CD4-positive, alpha-beta T cell treated with Interleukin-12 subunit alpha and Interleukin-12 subunit beta, for 1 hour (primary cell): Measurements from ENCODE around the gene CLIP4.
A peak's percentile ranks its signal among the peaks of the same experiment; 100 is the strongest.
"Not testable (repeated sequence)": the region's sequence is repeated elsewhere in the genome, so short reads cannot be mapped to it uniquely, and the experiment has no call there.

Experiments
- DNase-seq: peaks from one replicate; pipeline ENCODE4 v3.0.0-alpha.2; 2020

CLIP4 gene, protein sequence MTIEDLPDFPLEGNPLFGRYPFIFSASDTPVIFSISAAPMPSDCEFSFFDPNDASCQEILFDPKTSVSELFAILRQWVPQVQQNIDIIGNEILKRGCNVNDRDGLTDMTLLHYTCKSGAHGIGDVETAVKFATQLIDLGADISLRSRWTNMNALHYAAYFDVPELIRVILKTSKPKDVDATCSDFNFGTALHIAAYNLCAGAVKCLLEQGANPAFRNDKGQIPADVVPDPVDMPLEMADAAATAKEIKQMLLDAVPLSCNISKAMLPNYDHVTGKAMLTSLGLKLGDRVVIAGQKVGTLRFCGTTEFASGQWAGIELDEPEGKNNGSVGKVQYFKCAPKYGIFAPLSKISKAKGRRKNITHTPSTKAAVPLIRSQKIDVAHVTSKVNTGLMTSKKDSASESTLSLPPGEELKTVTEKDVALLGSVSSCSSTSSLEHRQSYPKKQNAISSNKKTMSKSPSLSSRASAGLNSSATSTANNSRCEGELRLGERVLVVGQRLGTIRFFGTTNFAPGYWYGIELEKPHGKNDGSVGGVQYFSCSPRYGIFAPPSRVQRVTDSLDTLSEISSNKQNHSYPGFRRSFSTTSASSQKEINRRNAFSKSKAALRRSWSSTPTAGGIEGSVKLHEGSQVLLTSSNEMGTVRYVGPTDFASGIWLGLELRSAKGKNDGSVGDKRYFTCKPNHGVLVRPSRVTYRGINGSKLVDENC

GRCh38 chr2:29114946-29115609 lies at the start of gene CLIP4:
TSS of gene CLIP4 (plus strand) at chr2:29115415. CDS start at chr2:29121389, 5,974 bp downstream.
- DNase-seq = peak; percentile 81

DNA sequence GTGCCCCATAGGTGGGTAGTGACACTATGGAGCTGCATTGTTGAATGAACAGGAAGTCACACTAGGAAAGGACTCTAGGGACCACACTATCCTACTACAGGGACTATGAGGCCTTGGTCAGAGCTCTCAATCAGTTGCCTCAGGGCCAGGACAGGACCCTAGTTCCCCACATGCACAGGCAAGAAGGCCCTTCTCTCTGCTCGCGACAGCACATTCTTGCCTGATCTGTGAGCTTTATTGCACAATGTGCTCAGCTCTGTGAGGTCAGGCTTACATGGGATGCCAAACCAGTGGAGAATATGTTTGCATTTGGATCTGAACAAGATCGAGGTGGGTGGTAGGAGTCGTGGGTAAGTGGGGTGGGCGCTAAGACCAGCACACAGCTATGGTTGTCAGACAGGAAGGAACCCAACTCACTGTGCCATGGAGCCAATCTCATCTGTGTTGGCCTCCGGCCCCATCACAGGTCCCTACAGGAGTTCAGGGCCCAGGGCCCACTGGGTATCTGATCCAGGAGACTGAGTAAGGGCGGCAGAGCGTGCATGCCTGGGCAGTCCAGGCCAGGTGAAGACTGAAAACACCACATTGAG lies 48.8 kb upstream of the CLIP4 start:
- no peak for DNase-seq

GRCh38 chr2:29066997-29067605 lies 48.1 kb upstream of the CLIP4 start:
- DNase-seq = no peak

GRCh38 chr2:29068513-29068912 lies 46.7 kb upstream of the CLIP4 start:
- no peak for DNase-seq

GRCh38 chr2:29070526-29070925 lies 44.7 kb upstream of the CLIP4 start:
- no peak for DNase-seq

DNA sequence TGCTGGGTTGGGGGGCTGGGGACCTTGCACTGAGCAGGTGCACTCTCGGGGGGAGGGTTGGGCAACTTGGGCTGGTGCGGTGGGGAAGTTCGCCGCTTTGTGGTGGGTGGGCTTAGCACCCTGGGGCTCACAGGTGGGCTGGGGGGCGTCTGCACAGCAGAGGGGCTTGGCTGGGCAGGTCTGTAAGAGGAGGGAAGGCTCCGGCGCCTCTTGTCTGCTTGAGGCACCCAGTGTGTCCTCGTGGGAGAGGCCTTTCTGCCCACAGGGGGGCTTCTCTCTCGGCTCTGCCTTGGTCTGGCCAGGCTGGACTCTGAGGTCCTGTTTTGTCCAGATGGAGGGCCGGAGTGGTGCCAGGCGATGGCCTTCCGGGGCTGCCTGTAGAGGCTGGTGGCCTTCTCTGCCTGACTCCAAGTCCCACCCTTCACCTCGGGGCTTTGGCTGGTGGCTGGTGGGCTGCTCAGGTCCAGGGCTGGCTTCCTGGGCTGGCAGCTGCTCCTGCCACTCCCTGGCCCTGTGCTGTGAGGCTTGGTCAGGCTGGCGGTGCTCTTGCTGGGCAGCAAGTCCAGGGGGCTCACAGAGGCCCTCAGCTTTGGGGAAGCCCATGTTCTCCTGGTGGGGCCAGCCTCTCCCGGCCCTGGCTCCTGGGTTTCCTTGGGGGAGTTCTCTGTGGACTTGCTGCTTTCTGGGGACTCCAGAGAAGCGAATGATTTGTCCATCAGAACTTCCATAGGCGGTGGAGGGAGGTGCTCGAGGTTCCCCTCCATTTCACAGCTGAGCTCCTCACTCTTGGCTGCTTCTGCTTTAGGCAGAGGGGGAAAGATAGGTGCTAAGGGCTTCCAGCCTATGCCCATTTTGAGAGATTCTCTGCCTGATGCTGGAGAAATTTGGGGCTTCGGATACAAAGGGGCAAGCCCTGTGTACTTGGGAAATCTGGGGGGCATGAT lies 43.9 kb upstream of the CLIP4 start:
- DNase-seq = no peak

- no peak for DNase-seq
Observed at GRCh38 chr2:29072251-29072650, 43.0 kb upstream of the CLIP4 start.

GRCh38 chr2:29072971-29073725 lies 42.1 kb upstream of the CLIP4 start:
- no peak for DNase-seq

GRCh38 chr2:29073933-29074332 lies 41.3 kb upstream of the CLIP4 start:
- no peak for DNase-seq

DNA sequence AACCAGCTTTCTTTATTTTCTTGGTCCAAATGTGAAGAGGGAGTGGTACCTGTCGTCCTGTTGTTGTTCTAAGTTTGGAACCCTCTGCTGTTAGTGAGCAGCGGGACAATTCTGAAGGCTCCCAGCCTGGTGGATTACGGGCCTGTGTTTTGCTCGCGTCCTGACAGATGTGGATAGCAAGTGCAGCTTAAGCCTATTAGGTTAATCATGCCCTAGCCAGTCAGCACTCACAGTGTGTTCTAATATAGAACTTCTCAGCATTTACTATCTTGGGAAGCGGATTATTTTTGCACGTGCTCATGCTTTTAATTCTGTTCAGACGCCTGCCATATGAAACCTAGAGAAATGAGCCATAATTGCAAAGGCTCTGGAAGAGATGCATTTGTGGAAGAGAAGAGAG lies 40.8 kb upstream of the CLIP4 start, which contains the start of gene PCARE:
PCARE (minus strand) TSS at position 113 of the 400 bp plus-strand sequence. CDS start 262 bp downstream, outside the sequence.
- DNase-seq = no peak

GRCh38 chr2:29075894-29076705 lies 39.1 kb upstream of the CLIP4 start:
- DNase-seq = no peak

DNA sequence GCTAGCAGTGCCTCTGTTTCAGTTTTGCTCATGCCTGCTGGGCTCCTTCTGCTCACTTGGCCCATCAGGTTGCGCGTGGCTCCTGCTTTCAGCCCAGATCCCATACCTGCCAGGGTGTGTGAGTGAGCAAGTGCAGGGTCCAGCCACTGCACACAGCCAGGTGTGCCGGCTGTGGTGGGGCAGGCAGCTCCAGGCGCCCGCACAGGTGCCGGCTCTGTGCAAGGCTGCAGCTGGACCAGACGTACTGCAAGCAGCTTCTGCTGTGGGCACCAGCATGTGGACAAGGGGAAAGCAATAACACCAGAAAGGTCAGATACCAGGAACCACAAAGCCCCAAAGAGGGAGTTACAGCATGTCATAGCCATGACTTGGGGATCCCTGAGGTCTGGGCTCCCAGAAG lies 35.3 kb upstream of the CLIP4 start:
- no peak for DNase-seq

DNA sequence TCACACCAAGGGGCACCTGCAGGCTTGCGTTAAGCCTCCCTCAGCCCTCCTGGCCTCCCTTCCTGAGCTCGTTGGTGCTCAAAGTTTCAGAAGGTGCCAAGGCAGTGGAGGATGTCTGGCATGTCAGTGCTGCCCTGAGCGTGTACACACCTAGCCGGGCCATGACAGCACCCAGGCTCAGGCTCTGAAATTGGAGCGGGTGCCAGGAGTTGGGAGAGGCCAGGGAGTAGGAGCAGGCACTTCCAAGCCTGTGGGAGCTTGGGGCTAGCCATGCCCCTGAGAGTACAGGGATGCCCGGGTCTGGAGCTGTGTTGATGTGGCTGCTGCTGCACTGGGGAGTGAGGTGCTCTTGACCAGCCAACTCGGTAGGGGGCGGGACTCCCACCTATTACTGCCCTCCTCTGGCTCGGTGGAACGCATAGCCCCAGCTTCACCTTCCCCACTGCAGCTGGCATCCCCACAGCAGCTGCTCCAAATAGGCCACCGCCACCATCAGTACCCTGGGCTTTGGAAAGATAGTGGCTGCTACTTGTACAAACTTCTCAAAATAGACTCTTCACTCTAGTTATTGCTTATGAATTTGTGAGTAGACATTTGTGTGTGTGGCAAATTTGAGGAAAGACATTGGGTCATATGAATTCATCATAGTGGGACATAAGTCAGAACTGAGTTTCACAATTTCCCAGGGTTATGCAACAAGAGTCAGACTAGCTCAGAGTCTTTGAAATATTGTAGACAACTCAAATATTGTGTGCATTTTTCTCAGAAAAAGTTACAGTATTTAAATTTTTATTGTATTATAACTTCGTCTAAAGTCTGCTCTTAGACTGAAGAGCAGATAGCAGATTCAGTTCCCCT lies 34.1 kb upstream of the CLIP4 start:
- no peak for DNase-seq

DNA sequence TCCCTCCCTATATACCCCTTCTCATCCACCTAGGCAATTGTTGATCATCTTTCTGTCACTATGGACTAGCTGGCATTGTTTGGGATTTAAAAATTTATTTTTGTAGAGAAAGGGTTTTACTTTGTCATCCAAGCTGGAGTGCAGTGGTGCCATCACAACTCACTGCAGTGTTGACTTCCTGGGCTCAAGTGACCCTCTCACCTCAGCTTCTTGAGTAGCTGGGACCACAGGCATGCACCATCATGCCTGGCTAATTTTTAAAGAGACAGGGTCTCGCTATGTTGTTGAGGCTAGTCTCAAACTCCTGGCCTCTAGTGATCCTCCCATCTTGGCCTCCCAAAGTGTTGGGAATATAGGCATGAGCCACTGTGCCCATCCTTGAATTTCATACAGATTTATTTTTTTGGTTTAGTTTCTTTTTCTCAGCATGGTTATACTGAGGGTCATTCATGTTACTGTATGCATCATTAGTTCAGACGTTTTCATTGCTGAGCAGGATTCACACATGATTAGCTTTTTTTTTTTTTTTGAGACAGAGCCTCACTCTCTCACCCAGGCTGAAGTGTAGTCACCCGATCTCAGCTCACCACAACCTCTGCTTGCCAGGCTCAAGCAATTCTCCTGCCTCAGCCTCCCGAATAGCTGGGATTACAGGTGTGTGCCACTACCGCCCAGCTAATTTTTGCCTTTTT lies 32.3 kb upstream of the CLIP4 start:
- no peak for DNase-seq

DNA sequence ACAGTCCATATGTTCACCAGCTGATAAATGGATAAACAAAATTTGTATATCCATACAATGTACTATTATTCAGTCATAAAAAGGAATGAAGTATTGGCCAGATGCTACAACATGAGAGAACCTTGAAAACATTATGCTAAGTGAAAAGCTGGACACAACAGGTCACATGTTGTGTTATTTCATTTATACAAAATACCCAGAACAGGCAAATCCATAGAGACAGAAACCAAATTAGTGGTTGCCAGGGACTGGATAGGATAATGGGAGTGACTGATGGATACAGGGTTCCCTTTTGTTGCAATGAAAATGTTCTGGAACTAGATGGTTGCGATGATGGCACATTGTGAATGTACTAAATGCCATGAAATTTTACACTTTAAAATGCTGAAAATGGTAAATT lies 30.7 kb upstream of the CLIP4 start:
- no peak for DNase-seq

GRCh38 chr2:29090311-29090710 lies 24.9 kb upstream of the CLIP4 start:
- DNase-seq = not testable (repeated sequence)

GRCh38 chr2:29096969-29097368 lies 18.2 kb upstream of the CLIP4 start:
- DNase-seq = no peak

- DNase-seq = no peak
Observed at GRCh38 chr2:29097569-29097968, 17.6 kb upstream of the CLIP4 start.
